ENCODE results near the gene CREBRF. TPM values are rescaled to one million over a fixed set of nuclear protein-coding genes. Genes with fewer than 3 reads are reported as not detected.

The CREBRF gene
- polyA plus RNA-seq, 3 donors: 23.1 to 27.6 (median 23.6) TPM

DNA sequence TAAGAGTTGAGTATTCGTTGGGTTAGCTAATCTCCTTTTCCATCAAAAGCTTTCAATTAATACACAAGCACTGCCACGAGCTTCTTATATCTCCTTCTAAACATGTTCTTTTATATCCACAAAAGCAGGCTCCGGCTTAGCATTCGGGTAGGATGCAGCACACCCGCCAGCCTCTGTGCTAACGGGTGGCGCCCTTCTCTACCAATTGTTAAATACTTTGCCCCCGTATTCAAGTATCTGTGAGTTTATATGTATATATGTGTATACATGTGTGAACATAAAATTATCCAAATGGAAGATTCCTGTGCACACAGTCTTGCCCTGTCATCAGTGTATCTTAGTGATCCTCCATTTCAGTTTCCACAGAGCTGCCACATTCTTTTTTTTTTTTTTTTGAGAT lies 116.0 kb downstream of the CREBRF start:
- H3K36me3 ChIP-seq (replicated peaks in 1 of 2; ENCODE audit: control insufficient read depth in 1 of 2, insufficient read depth in 2 of 2, low read length in 2 of 2): no peaks in the 10 kb centered on the region
- H3K9ac ChIP-seq (ENCODE audit: insufficient read depth, low read length, poor library complexity, severe bottlenecking): no peak overlapping the region
- Mint-ChIP-seq H3K9me3 (no peaks in the 10 kb centered on the region), H3K4me1 (no peaks in the 10 kb centered on the region), H3K36me3 (no peaks in the 10 kb centered on the region), H3K27ac (no peak overlapping the region), H3K4me3 (no peak overlapping the region), H3K27me3 (ENCODE audit: low read depth in 3 of 3) (peaks cover 4 to 9% (median 5%) of the 10 kb centered on the region in 3 donors)
- no peak overlapping the region for H2AFZ ChIP-seq (ENCODE audit: insufficient read depth, low read depth, low read length, poor library complexity, severe bottlenecking)
- no peak for DNase-seq
- no peaks in the 10 kb centered on the region for H3K4me1 ChIP-seq (ENCODE audit: control insufficient read depth in 1 of 2, insufficient read depth in 2 of 2, low read length in 2 of 2)
- no peak overlapping the region for H3K4me3 ChIP-seq (replicated peaks in 1 of 3; ENCODE audit: low read depth in 2 of 3, low read length in 3 of 3)
- intact Hi-C loops (cut with micrococcal nuclease): no loop called here
- TF ChIP-seq CTCF (IDR thresholded peaks at IDR 0.05): no peak
- H3K4me2 ChIP-seq (replicated peaks; ENCODE audit: extremely low read depth, low read length, poor library complexity, severe bottlenecking): no peak overlapping the region
- no peaks in the 10 kb centered on the region for H3K79me2 ChIP-seq (ENCODE audit: insufficient read depth, low read length)
- H3K9me3 ChIP-seq (replicated peaks in 1 of 2; ENCODE audit: control insufficient read depth in 1 of 2, insufficient read depth in 1 of 2, low read length in 2 of 2): no peaks in the 10 kb centered on the region
- H3K27me3 ChIP-seq (ENCODE audit: control insufficient read depth in 2 of 2, insufficient read depth in 2 of 2, low read length in 2 of 2): no peaks in the 10 kb centered on the region
- H3K27ac ChIP-seq (ENCODE audit: low read depth in 1 of 2, low read length in 2 of 2): no peak overlapping the region
- WGBS (ENCODE audit: insufficient coverage): no CpG with 5 or more reads among the region's 8 CpGs
- H4K20me1 ChIP-seq (ENCODE audit: insufficient read depth, low read length): no peaks in the 10 kb centered on the region

DNA sequence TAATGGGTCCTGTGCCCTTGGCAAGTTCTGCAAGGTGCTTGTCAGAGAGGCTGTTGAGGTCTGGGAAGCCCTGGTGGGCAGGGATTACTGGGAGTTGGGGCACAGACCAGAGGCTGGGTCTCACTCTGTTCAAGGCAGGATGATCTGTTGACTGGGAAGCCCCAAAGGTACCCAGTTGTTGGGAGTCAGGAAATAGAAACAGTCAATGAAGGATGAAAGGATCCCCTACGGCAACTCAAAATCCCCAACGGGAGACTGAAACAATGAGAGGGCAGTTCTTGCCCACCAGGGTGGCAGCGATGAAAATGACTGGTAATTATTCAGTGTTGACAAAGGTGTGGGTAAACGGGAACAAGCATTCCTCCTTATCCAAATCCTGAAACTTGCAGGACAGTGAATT lies 119.4 kb downstream of the CREBRF start:
- Mint-ChIP-seq H3K36me3 (no peaks in the 10 kb centered on the region), H3K4me1 (no peaks in the 10 kb centered on the region), H3K9me3 (peaks cover 2 to 8% (median 4%) of the 10 kb centered on the region in 7 donors), H3K4me3 (no peak overlapping the region), H3K27me3 (ENCODE audit: low read depth in 3 of 3) (peaks cover 9 to 11% (median 10%) of the 10 kb centered on the region in 3 donors), H3K27ac (no peak overlapping the region)
- no peak for DNase-seq
- H3K79me2 ChIP-seq (ENCODE audit: insufficient read depth, low read length): no peaks in the 10 kb centered on the region
- no peak overlapping the region for H2AFZ ChIP-seq (ENCODE audit: insufficient read depth, low read depth, low read length, poor library complexity, severe bottlenecking)
- intact Hi-C loops (cut with micrococcal nuclease): no loop called here
- H3K36me3 ChIP-seq (replicated peaks in 1 of 2; ENCODE audit: control insufficient read depth in 1 of 2, insufficient read depth in 2 of 2, low read length in 2 of 2): no peaks in the 10 kb centered on the region
- H3K9me3 ChIP-seq (replicated peaks in 1 of 2; ENCODE audit: control insufficient read depth in 1 of 2, insufficient read depth in 1 of 2, low read length in 2 of 2): peaks cover 0 to 3% of the 10 kb centered on the region in 2 donors
- H3K4me2 ChIP-seq (replicated peaks; ENCODE audit: extremely low read depth, low read length, poor library complexity, severe bottlenecking): no peak overlapping the region
- no peak for TF ChIP-seq CTCF (IDR thresholded peaks at IDR 0.05)
- H3K4me3 ChIP-seq (replicated peaks in 1 of 3; ENCODE audit: low read depth in 2 of 3, low read length in 3 of 3): no peak overlapping the region
- no CpG with 5 or more reads among the region's 4 CpGs for WGBS (ENCODE audit: insufficient coverage)
- H4K20me1 ChIP-seq (ENCODE audit: insufficient read depth, low read length): no peaks in the 10 kb centered on the region
- no peak overlapping the region for H3K9ac ChIP-seq (ENCODE audit: insufficient read depth, low read length, poor library complexity, severe bottlenecking)
- no peaks in the 10 kb centered on the region for H3K4me1 ChIP-seq (ENCODE audit: control insufficient read depth in 1 of 2, insufficient read depth in 2 of 2, low read length in 2 of 2)
- no peaks in the 10 kb centered on the region for H3K27me3 ChIP-seq (ENCODE audit: control insufficient read depth in 2 of 2, insufficient read depth in 2 of 2, low read length in 2 of 2)
- no peak overlapping the region for H3K27ac ChIP-seq (ENCODE audit: low read depth in 1 of 2, low read length in 2 of 2)

All from CD14-positive monocyte (primary cell).